Measurements from ENCODE around the gene PTPN7.

DNA sequence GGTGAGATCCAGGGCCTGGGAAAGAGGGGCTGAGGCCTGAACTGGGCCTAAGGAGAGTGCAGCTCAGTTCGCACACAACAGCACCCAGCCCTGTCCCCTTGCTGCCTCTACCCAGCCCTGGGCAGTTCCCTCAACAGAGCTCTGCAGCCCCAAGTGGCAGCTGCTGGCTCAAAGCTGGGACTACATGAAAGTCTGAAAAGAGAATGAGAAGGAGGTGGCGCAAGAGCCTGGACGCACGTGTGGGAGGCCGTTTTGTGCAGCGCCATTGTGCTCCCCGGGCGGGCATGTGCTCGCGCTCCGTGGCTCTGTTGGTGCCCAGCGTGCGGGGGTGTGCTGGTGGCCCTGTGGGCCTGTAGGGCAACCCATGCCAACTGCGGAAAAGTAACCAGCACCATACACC is 27.4 kb downstream of the PTPN7 start:
- no peak for TF ChIP-seq YY1 (IDR thresholded peaks at IDR 0.05; ENCODE audit: insufficient read depth, insufficient read length)
- no peak for TF ChIP-seq SUZ12 (IDR thresholded peaks at IDR 0.05; ENCODE audit: extremely low read depth, insufficient read depth, insufficient read length)
- no peak for TF ChIP-seq ZNF274 (IDR thresholded peaks at IDR 0.05; ENCODE audit: low read depth, low read length)

Measured in NT2/D1 (cell line).